ENCODE results near the gene FAM107B.

The FAM107B gene

GRCh38 chr10:14478201-14478600, 296.5 kb downstream of the FAM107B start:
- no peak for DNase-seq

GRCh38 chr10:14477408-14477710, 297.3 kb downstream of the FAM107B start:
- no peak for DNase-seq

GRCh38 chr10:14476641-14477407, 297.9 kb downstream of the FAM107B start:
- DNase-seq: no peak

- DNase-seq: no peak
Measured at GRCh38 chr10:14476006-14476405, 298.7 kb downstream of the FAM107B start.

- DNase-seq: no peak
Measured at GRCh38 chr10:14474656-14475055, 300.0 kb downstream of the FAM107B start.

- DNase-seq: no peak
Measured at GRCh38 chr10:14470920-14471319, 303.8 kb downstream of the FAM107B start.

GRCh38 chr10:14468726-14469125, 306.0 kb downstream of the FAM107B start:
- DNase-seq: no peak

Data from NCI-H774 (cell line).